MCF 10A (cell line): Measurements from ENCODE around the gene COL6A1. TPM values are rescaled to one million over a fixed set of nuclear protein-coding genes. Genes with fewer than 3 reads are reported as not detected.
A peak's percentile ranks its signal among the peaks of the same experiment; 100 is the strongest.

Source experiments
- BruUV-seq: library from RNA; stranded (reverse); fragments of 400-500 nt; replicated peaks from 2 replicates; lab custom pipeline; 2021; lab: Mats Ljungman, UMichigan
- CTCF ChIA-PET: fragments of 300-600 bp; sonication (Branson Sonifier 250); formaldehyde crosslinking; extraction: SDS; loops from one replicate; lab custom pipeline; 2021; ENCODE audit warnings: antibody characterized with exemption, inconsistent platforms; lab: Yijun Ruan, JAX
- POLR2A ChIA-PET: fragments of 300-600, 350-650 bp; sonication (Branson Sonifier 250); formaldehyde crosslinking; extraction: SDS; loops from one replicate; lab custom pipeline; 2020; ENCODE audit warnings: antibody characterized with exemption, inconsistent platforms; lab: Yijun Ruan, JAX
- DNase-seq: peaks from one replicate; pipeline ENCODE4 v3.0.0-alpha.2; 2018; ENCODE audit not compliant: unreplicated experiment
- H3K27ac Mint-ChIP-seq: one replicate; pipeline ENCODE4 v1.8.0; 2022; ENCODE audit warnings: mild to moderate bottlenecking, low read depth, mixed read lengths; ENCODE audit not compliant: unreplicated experiment
- H3K27me3 Mint-ChIP-seq: one replicate; pipeline ENCODE4 v1.8.0; 2022; ENCODE audit warnings: mixed read lengths; ENCODE audit not compliant: insufficient read depth, unreplicated experiment
- H3K36me3 Mint-ChIP-seq: one replicate; pipeline ENCODE4 v1.8.0; 2022; ENCODE audit warnings: mild to moderate bottlenecking, moderate library complexity, mixed read lengths; ENCODE audit not compliant: insufficient read depth, unreplicated experiment
- H3K4me1 Mint-ChIP-seq: one replicate; pipeline ENCODE4 v1.8.0; 2022; ENCODE audit warnings: mixed read lengths; ENCODE audit not compliant: insufficient read depth, unreplicated experiment
- H3K4me3 Mint-ChIP-seq: one replicate; pipeline ENCODE4 v1.8.0; 2022; ENCODE audit warnings: mild to moderate bottlenecking, moderate library complexity, mixed read lengths; ENCODE audit not compliant: unreplicated experiment
- H3K9me3 Mint-ChIP-seq: one replicate; pipeline ENCODE4 v1.8.0; 2022; ENCODE audit warnings: mixed read lengths; ENCODE audit not compliant: unreplicated experiment
- intact Hi-C: fragments of 100-400 bp; cut with micrococcal nuclease; formaldehyde crosslinking; loops from 2 replicates; pipeline ENCODE4 v1.14.1; 2022
- total RNA-seq: library from RNA; stranded (reverse); gene quantifications from 2 replicates; pipeline ENCODE4 v1.2.3, GENCODE V29; 2022
- TF ChIP-seq, protein P1 (sequence below): fragments of 200-600 bp; IDR thresholded peaks from one replicate; pipeline ENCODE4 v1.8.0; 2022; ENCODE audit warnings: antibody characterized with exemption, mild to moderate bottlenecking; ENCODE audit not compliant: unreplicated experiment

COL6A1 gene
- total RNA-seq, 1 experiment from 2014 or later = 3.2 TPM

DNA sequence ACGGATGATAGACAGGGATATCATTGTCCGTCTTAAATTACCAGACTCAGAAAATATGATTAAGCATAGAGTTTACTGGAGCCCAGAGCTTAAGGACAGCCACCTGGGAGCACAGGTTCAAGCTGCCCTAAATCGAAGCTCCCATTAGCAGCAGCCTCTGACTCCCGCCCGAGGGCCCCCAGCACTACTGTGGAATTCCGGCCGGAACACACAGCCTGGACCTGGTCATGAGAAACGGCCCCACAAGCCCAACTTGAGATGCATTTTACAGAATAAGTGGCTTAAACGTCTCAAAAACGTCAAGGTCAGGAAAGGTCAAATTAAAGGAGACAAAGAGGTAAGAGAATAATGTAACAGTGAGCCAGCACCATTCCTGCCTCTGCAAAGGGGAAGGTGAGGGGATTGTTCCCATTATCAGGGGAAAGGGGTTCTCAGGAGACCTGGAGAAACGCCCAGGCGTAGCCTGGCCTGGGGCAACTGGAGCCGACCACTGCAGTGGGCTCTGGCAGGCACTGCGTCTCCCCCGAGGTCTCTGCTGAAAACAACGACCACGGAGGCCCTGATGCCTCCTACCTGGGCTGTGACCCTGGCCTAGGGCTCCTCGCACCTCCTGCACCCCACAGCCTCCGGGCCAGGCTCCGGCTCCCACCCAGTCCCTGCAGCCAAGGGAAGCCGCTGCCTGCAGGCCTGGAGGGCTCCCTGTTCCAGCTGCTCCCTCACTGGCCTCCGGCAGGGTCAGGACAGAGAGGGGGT lies 11.5 kb upstream of the COL6A1 start:
- TF ChIP-seq, protein P1, sequence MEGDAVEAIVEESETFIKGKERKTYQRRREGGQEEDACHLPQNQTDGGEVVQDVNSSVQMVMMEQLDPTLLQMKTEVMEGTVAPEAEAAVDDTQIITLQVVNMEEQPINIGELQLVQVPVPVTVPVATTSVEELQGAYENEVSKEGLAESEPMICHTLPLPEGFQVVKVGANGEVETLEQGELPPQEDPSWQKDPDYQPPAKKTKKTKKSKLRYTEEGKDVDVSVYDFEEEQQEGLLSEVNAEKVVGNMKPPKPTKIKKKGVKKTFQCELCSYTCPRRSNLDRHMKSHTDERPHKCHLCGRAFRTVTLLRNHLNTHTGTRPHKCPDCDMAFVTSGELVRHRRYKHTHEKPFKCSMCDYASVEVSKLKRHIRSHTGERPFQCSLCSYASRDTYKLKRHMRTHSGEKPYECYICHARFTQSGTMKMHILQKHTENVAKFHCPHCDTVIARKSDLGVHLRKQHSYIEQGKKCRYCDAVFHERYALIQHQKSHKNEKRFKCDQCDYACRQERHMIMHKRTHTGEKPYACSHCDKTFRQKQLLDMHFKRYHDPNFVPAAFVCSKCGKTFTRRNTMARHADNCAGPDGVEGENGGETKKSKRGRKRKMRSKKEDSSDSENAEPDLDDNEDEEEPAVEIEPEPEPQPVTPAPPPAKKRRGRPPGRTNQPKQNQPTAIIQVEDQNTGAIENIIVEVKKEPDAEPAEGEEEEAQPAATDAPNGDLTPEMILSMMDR = no peak
- CTCF ChIA-PET = interaction anchor here (0.6 to 2.4 kb wide), 13 partner anchors 8 to 901 kb away, joined by 3 to 13 read pairs (median 3); partner anchors contain the start of gene COL6A1
- H3K27ac Mint-ChIP-seq = no peak overlapping the region
- DNase-seq = no peak
- no peaks in the 10 kb centered on the region for H3K9me3 Mint-ChIP-seq
- POLR2A ChIA-PET = interaction anchor here (0.7 kb wide), 1 partner anchor 290 kb away, joined by 3 read pairs; no protein-coding TSS in a partner anchor
- no peak overlapping the region for H3K4me3 Mint-ChIP-seq
- intact Hi-C loops = loop anchor here (5.0 kb wide), 1 partner anchor 172 kb away; no protein-coding TSS in a partner anchor
- H3K27me3 Mint-ChIP-seq = peaks cover 2% of the 10 kb centered on the region
- BruUV-seq = no TSS peak
- H3K4me1 Mint-ChIP-seq = no peaks in the 10 kb centered on the region
- no peaks in the 10 kb centered on the region for H3K36me3 Mint-ChIP-seq

DNA sequence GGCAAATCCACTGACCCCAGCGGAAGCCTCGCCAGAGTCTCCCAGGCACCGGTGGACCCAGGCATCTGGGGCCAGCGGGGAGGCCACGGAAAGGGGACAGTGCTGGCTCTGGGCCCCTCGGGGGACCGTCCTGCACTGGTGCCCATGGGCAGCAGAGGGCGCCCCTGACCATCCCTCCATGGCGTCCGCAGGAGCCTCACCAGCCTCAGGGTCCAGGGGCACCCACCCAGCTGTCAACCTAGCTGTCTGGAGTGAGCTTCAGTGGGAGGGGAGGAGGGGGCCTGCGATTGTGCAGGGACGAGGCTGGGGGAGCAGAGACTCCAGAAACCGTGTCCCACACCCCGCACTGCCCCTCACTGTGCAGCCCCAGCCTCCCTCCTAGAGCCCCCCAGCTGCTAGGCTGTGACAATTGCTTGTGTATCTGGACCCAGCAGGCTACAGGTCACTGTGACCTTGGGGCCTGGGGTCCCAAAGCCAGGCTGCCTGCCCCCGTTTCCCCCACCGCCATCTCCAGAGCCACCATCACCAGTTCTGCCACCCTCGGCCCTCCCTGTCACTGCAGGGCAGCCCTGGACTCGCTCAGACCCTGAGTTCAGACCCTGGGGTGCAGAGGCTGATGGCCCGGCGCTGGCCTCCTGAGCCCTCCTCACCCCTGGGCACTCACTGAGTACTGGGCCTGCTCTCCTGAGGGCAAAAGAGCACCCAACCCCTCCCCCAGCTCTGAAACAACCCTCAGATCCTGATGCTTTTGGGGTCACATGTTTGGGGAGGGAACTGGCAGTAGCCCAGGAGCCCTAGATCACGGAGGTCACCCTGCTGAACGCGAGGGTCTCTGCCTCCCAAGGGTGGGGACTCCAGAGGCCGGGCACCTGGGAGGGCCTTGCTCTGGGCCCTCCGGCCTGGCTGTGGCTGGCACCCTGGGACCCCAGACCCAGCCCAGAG lies 10.6 kb upstream of the COL6A1 start:
- intact Hi-C loops = loop anchor here (5.0 kb wide), 1 partner anchor 171 kb away; no protein-coding TSS in a partner anchor
- CTCF ChIA-PET = interaction anchor here (0.6 to 2.4 kb wide), 15 partner anchors 9 to 902 kb away, joined by 3 to 13 read pairs (median 3); partner anchors contain the start of gene COL6A1
- H3K4me1 Mint-ChIP-seq = no peaks in the 10 kb centered on the region
- no TSS peak for BruUV-seq
- H3K9me3 Mint-ChIP-seq = no peaks in the 10 kb centered on the region
- TF ChIP-seq, protein P1 = peak; percentile 96
- H3K4me3 Mint-ChIP-seq = no peak overlapping the region
- no peak overlapping the region for H3K27ac Mint-ChIP-seq
- H3K36me3 Mint-ChIP-seq = no peaks in the 10 kb centered on the region
- DNase-seq = peak; percentile 48
- POLR2A ChIA-PET = no interaction called here
- H3K27me3 Mint-ChIP-seq = peaks cover 10% of the 10 kb centered on the region

DNA sequence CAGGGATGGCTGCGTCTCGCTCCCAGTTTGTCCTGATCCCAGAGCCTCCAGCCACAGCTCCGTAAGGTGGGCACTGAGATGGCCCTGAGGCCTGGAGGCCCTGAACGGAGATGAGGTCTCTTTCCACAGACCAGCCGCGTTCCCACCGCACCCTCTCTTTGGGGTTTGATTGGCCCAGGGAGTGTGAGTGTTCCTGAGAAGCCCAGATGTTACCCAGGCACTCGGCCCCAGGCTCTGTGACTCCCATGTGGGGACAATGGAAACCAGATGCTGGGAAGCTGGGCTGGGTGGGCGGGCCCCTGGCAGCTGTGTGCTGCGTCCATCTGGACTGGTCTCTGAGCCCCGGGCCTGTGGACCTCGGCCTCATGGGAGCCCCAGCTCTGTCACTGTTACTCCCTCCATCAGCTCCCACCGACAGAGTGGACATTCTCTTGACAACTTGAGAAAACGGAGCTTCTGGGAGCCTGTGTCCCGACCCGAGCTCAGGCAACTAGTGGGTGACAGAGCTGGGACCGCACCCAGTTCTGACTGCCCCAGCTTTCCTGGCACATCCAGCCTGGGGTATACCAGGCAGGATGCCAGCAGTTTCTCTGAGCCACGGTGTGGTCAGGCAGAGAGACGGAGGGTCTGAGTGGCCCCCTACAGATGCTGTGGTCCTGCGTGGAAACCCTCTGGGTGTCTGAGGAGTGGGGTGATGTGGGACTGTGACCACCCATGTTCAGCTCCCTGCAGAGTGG lies 9.8 kb upstream of the COL6A1 start:
- no peak for DNase-seq
- no peaks in the 10 kb centered on the region for H3K36me3 Mint-ChIP-seq
- intact Hi-C loops = loop anchor here (5.0 kb wide), 1 partner anchor 171 kb away; no protein-coding TSS in a partner anchor
- peaks cover 14% of the 10 kb centered on the region for H3K27me3 Mint-ChIP-seq
- H3K4me3 Mint-ChIP-seq = no peak overlapping the region
- no TSS peak for BruUV-seq
- H3K9me3 Mint-ChIP-seq = no peaks in the 10 kb centered on the region
- POLR2A ChIA-PET = no interaction called here
- H3K27ac Mint-ChIP-seq = no peak overlapping the region
- TF ChIP-seq, protein P1 = no peak
- no peaks in the 10 kb centered on the region for H3K4me1 Mint-ChIP-seq
- CTCF ChIA-PET = interaction anchor here (0.5 to 1.7 kb wide), 6 partner anchors 9 to 342 kb away, joined by 3 to 8 read pairs (median 5); no protein-coding TSS in a partner anchor
